A673 (cell line): ENCODE results near the gene TSPAN11. TPM values are rescaled to one million over a fixed set of nuclear protein-coding genes. Genes with fewer than 3 reads are reported as not detected.

Experiments
- BruUV-seq: library from RNA; stranded (reverse); fragments of 400-500 nt; replicated peaks from 2 replicates; lab custom pipeline; 2021; lab: Mats Ljungman, UMichigan
- CTCF ChIA-PET: fragments of 300-600 bp; sonication (Branson Sonifier 250); formaldehyde crosslinking; loops from one replicate; lab custom pipeline; 2022; ENCODE audit warnings: antibody characterized with exemption; lab: Charles Lee
- POLR2A ChIA-PET: fragments of 300-600 bp; sonication (Branson Sonifier 250); formaldehyde crosslinking; loops from one replicate; lab custom pipeline; 2022; ENCODE audit warnings: antibody characterized with exemption; ENCODE audit not compliant: low non-redundant PET; lab: Charles Lee
- DNase-seq: peaks from one replicate; pipeline ENCODE4 v3.0.0-alpha.2; 2015; ENCODE audit warnings: low spot score
- H3K27ac ChIP-seq: fragments of 200-600 bp; sonication (generic); 2 replicates; pipeline ENCODE4 v1.5.1; 2016; ENCODE audit warnings: mixed run types, low read depth, mild to moderate bottlenecking, mixed read lengths, antibody characterized with exemption, low read length; ENCODE audit not compliant: poor library complexity, severe bottlenecking
- H3K27me3 ChIP-seq: fragments of 200-600 bp; sonication (generic); replicated peaks from 2 replicates; pipeline ENCODE4 v1.6.1; 2017; ENCODE audit warnings: mixed run types, low read depth, mild to moderate bottlenecking, mixed read lengths, antibody characterized with exemption, low read length; ENCODE audit not compliant: insufficient read depth, poor library complexity
- H3K36me3 ChIP-seq: fragments of 200-600 bp; sonication (generic); 2 replicates; pipeline ENCODE4 v1.6.1; 2016; ENCODE audit warnings: mixed run types, mild to moderate bottlenecking, mixed read lengths, antibody characterized with exemption, low read length; ENCODE audit not compliant: insufficient read depth, poor library complexity, severe bottlenecking
- H3K4me1 ChIP-seq: fragments of 200-600 bp; sonication (generic); 2 replicates; pipeline ENCODE4 v1.6.1; 2017; ENCODE audit warnings: mixed run types, mild to moderate bottlenecking, mixed read lengths, antibody characterized with exemption, low read length; ENCODE audit not compliant: insufficient read depth, poor library complexity, severe bottlenecking
- H3K4me3 ChIP-seq: fragments of 200-600 bp; sonication (generic); 2 replicates; pipeline ENCODE4 v1.5.1; 2016; ENCODE audit warnings: low read depth, mixed run types, mild to moderate bottlenecking, mixed read lengths, low read length; ENCODE audit not compliant: poor library complexity, severe bottlenecking
- H3K9me3 ChIP-seq: fragments of 200-600 bp; sonication (generic); 2 replicates; pipeline ENCODE4 v1.6.1; 2016; ENCODE audit warnings: mixed run types, low read depth, mild to moderate bottlenecking, mixed read lengths, antibody characterized with exemption, low read length; ENCODE audit not compliant: poor library complexity, severe bottlenecking
- CTCF ChIP-seq: fragments of 300-800, 200-600 bp; sonication (generic); conservative IDR thresholded peaks from 2 replicates; pipeline ENCODE4 v1.5.1; 2017; ENCODE audit warnings: low read depth, mild to moderate bottlenecking, antibody characterized with exemption, low read length, moderate library complexity, mixed read lengths
- EZH2 ChIP-seq: fragments of 200-600 bp; sonication (generic); IDR thresholded peaks from 2 replicates; pipeline ENCODE4 v1.6.1; 2017; ENCODE audit warnings: borderline replicate concordance, low read depth, mild to moderate bottlenecking, mixed read lengths, antibody characterized with exemption, low read length; ENCODE audit not compliant: poor library complexity, severe bottlenecking
- intact Hi-C: fragments of 100-400 bp; cut with micrococcal nuclease; formaldehyde crosslinking; loops from one replicate; pipeline ENCODE4 v1.10.0; 2022; ENCODE audit not compliant: unreplicated experiment
- total RNA-seq: library from RNA; stranded (reverse); gene quantifications from 2 replicates; pipeline ENCODE4 v1.2.3, GENCODE V29; 2021

Gene TSPAN11
- total RNA-seq, 1 experiment from 2014 or later, result 20.9 TPM

- no peak for DNase-seq
- Histone ChIP-seq H3K9me3 (no peaks in the 10 kb centered on the region), H3K4me3 (no peak overlapping the region), H3K27ac (no peak overlapping the region), H3K36me3 (no peaks in the 10 kb centered on the region), H3K4me1 (no peaks in the 10 kb centered on the region), H3K27me3 (no peaks in the 10 kb centered on the region)
- no TSS peak for BruUV-seq
- intact Hi-C loops, result no loop called here
- TF ChIP-seq EZH2, result no peak
- no peak for TF ChIP-seq CTCF
- POLR2A ChIA-PET, result interaction anchor here (0.8 kb wide), 1 partner anchor 22 kb away, joined by 8 read pairs; no protein-coding TSS in a partner anchor
- CTCF ChIA-PET, result no interaction called here
Observed at GRCh38 chr12:31007636-31008175, 81.2 kb downstream of the TSPAN11 start.

GRCh38 chr12:31008241-31008761 is 81.8 kb downstream of the TSPAN11 start:
- BruUV-seq, result no TSS peak

GRCh38 chr12:31008961-31009840 is 82.7 kb downstream of the TSPAN11 start:
- no TSS peak for BruUV-seq
- ChIA-PET CTCF (no interaction called here), POLR2A (no interaction called here)
- H3K4me3 ChIP-seq, result no peak overlapping the region
- no peaks in the 10 kb centered on the region for H3K27me3 ChIP-seq
- H3K4me1 ChIP-seq, result no peaks in the 10 kb centered on the region
- TF ChIP-seq CTCF (no peak), EZH2 (no peak)
- no peaks in the 10 kb centered on the region for H3K36me3 ChIP-seq
- no peaks in the 10 kb centered on the region for H3K9me3 ChIP-seq
- no peak overlapping the region for H3K27ac ChIP-seq
- no peak for DNase-seq
- intact Hi-C loops, result no loop called here

More at GRCh38 chr12:31008241-31008761, 81.8 kb downstream of the TSPAN11 start:
- Histone ChIP-seq H3K27me3 (no peaks in the 10 kb centered on the region), H3K4me3 (no peak overlapping the region), H3K27ac (no peak overlapping the region), H3K9me3 (no peaks in the 10 kb centered on the region), H3K4me1 (no peaks in the 10 kb centered on the region), H3K36me3 (no peaks in the 10 kb centered on the region)
- intact Hi-C loops, result no loop called here
- TF ChIP-seq CTCF (no peak), EZH2 (no peak)
- no peak for DNase-seq
- POLR2A ChIA-PET, result interaction anchor here (0.8 kb wide), 1 partner anchor 22 kb away, joined by 8 read pairs; no protein-coding TSS in a partner anchor
- CTCF ChIA-PET, result no interaction called here
